K562 (cell line): ENCODE measurements around the gene MMP28. TPM values are rescaled to one million over a fixed set of nuclear protein-coding genes. Genes with fewer than 3 reads are reported as not detected.

Source experiments
- ATF7 ChIP-seq: fragments of 450-650 bp; IDR thresholded peaks from 2 replicates; pipeline ENCODE4 v1.7.1; 2014; ENCODE audit warnings: mild to moderate bottlenecking, moderate library complexity
- BRD9 ChIP-seq: fragments of 450-650 bp; IDR thresholded peaks from 2 replicates; pipeline ENCODE4 v1.6.1; 2018; ENCODE audit warnings: low read depth; ENCODE audit not compliant: partially characterized antibody
- CHCHD3 ChIP-seq: fragments of 250-450 bp; sonication (Bioruptor Pico); IDR thresholded peaks from 2 replicates; pipeline ENCODE4 v2.1.2; 2022; ENCODE audit warnings: mild to moderate bottlenecking
- FOXK2 ChIP-seq, 2 experiments: fragments of 450-650 bp; IDR thresholded peaks in 1 of 2; conservative IDR thresholded peaks in 1 of 2; 2 replicates each; pipeline ENCODE4 v1.6.1; 2016; ENCODE audit warnings: low read depth in 2 of 2, mild to moderate bottlenecking in 1 of 2
- FOXO4 ChIP-seq: fragments of 450-650 bp; formaldehyde crosslinking; IDR thresholded peaks from 2 replicates; pipeline ENCODE4 v1.4.0; 2020; ENCODE audit warnings: mild to moderate bottlenecking, moderate library complexity
- IRF1 ChIP-seq: sonication (generic); formaldehyde crosslinking; IDR thresholded peaks from 2 replicates; pipeline ENCODE4 v1.8.0; 2022; ENCODE audit warnings: missing genetic modification reagents, mild to moderate bottlenecking, borderline replicate concordance
- MAFG ChIP-seq: fragments of 450-650 bp; conservative IDR thresholded peaks from 2 replicates; pipeline ENCODE4 v1.6.1; 2016; ENCODE audit warnings: missing genetic modification characterization, missing compliant biosample characterization
- MEF2A ChIP-seq: IDR thresholded peaks from 2 replicates; pipeline ENCODE4 v1.6.1; 2011; ENCODE audit warnings: low read depth, mild to moderate bottlenecking, low read length, moderate library complexity; ENCODE audit not compliant: control insufficient read depth
- MITF ChIP-seq: IDR thresholded peaks from 2 replicates; pipeline ENCODE4 v1.6.1; 2014; ENCODE audit warnings: antibody characterized with exemption
- PATZ1 ChIP-seq: fragments of 250-450 bp; sonication (Bioruptor Pico); IDR thresholded peaks from 2 replicates; pipeline ENCODE4 v1.5.0; 2020; ENCODE audit warnings: mild to moderate bottlenecking, borderline replicate concordance
- PRDM10 ChIP-seq: fragments of 450-650 bp; IDR thresholded peaks from 2 replicates; pipeline ENCODE4 v1.6.1; 2018; ENCODE audit not compliant: partially characterized antibody
- SIN3B ChIP-seq: fragments of 450-650 bp; IDR thresholded peaks from 2 replicates; pipeline ENCODE4 v1.6.1; 2017; ENCODE audit warnings: low read depth, mild to moderate bottlenecking, moderate library complexity
- TFAM ChIP-seq: fragments of 250-450 bp; sonication (Bioruptor Pico); conservative IDR thresholded peaks from 2 replicates; pipeline ENCODE4 v1.5.0; 2021; ENCODE audit warnings: mild to moderate bottlenecking, moderate library complexity
- ZC3H4 ChIP-seq: sonication (generic); formaldehyde crosslinking; IDR thresholded peaks from 2 replicates; pipeline ENCODE4 v1.9.0; 2021; ENCODE audit warnings: missing genetic modification reagents, borderline replicate concordance
- ZNF512 ChIP-seq: IDR thresholded peaks from 2 replicates; pipeline ENCODE4 v1.6.1; 2016; ENCODE audit warnings: missing genetic modification characterization, missing compliant biosample characterization
- polyA plus RNA-seq, 8 experiments: library from polyadenylated mRNA; depleted of rRNA in 4 of 8; stranded (reverse) in 5 of 8; unstranded in 3 of 8; fragments of >200 nt; fragmentation: Nextera tagmentation in 2 of 8; fragmentation: Illumina TruSeq in 1 of 8; extraction: Ambion mirVana in 2 of 8; extraction: Trizol in 1 of 8; gene quantifications; 2 replicates each; pipeline versions ENCODE4 v1.2.1 to v1.2.3, GENCODE V29; 2011 to 2014; ENCODE audit warnings: inconsistent platforms in 1 of 8, missing spikeins in 1 of 8
- total RNA-seq, 7 experiments: library from RNA; depleted of rRNA in 6 of 7; stranded (reverse); fragments of >200 nt in 6 of 7; fragmentation: Illumina TruSeq in 2 of 7; extraction: Trizol in 2 of 7; gene quantifications; 2 replicates each; pipeline versions ENCODE4 v1.2.1 to v1.2.3, GENCODE V29; 2011 to 2021; ENCODE audit warnings: low replicate concordance in 1 of 7

The MMP28 gene
- total and polyA plus RNA-seq, 9 of the 15 experiments (the other 6 are each of a cell fraction or from before 2014, with no cell fraction given): not detected

GRCh38 chr17:35807371-35808144 is 12.1 kb upstream of the MMP28 start (continued):
- no peak for TF ChIP-seq IRF1 (CRISPR knock-in tag)
- no peak for TF ChIP-seq SIN3B
- no peak for TF ChIP-seq BRD9
- no peak for TF ChIP-seq FOXO4 (CRISPR knock-in tag)
- TF ChIP-seq TFAM: no peak
- TF ChIP-seq ATF7: peak; percentile 13; the same call in 1 of the 2 replicates
- TF ChIP-seq PRDM10: no peak
- no peak for TF ChIP-seq MITF
- TF ChIP-seq CHCHD3: no peak
- TF ChIP-seq FOXK2 (conservative IDR thresholded peaks at IDR 0.05 in 1 of 2, IDR thresholded peaks at IDR 0.05 in 1 of 2; ENCODE audit: low read depth in 2 of 2): no peak
- no peak for TF ChIP-seq ZC3H4 (CRISPR knock-in tag)
- TF ChIP-seq MAFG (tag): no peak
- TF ChIP-seq ZNF512 (tag): no peak
- no peak for TF ChIP-seq PATZ1 (CRISPR knock-in tag)
- no peak for TF ChIP-seq MEF2A
